H54 (cell line): Measurements from ENCODE around the gene SLC51A.

Experiments used
- DNase-seq: peaks from one replicate; pipeline ENCODE4 v3.0.0; 2011; ENCODE audit warnings: low spot score, mixed read lengths; ENCODE audit not compliant: insufficient read length
- FAIRE-seq: peaks from 3 replicates; lab custom pipeline; 2011; peaks lifted over from hg19 to GRCh38; lab: Jason Lieb, UNC
- POLR2A ChIP-seq: IDR thresholded peaks from 2 replicates; pipeline ENCODE4 v1.6.1; 2011; ENCODE audit warnings: low read depth, mild to moderate bottlenecking, low read length

The SLC51A gene

DNA sequence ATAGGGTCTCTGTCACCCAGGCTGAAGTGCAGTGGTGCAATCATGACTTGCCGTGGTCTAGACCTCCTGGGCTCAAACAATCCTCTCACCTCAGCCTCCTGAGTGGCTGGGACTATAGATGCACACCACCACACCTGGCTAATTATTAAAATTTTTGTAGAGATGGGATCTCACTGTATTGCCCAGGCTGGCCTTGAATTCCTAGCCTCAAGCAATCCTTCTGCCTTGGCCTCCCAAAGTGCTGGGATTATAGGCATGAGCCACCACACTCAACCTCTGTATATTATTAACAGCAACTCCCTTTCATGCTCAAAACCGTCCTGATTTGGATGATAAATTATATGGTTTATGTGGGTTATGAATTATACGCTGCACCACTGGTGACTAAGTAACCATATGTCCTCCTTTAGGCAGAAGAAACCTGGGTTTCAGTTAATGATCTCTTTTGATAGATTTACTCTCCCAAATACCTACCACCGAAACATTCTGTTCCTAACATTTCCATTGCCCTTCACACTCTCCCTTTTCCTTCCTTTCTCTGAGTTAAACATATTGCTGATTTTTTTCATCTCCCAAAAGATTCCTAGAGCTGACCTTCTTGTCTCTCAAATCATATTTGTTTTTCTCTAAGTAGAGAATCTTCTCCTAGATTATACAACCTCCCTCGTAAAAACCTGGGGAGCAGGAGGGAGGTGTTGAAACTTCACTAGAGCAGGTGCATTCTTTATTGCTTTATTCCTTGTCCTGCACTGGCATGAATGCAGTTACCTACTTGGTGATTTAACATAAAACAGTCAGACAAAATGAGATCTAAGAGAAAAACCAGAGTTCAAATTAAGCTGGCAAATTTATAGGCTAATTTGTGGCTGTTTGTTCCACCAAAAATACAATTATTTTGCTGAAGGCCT is 38.3 kb downstream of the SLC51A start:
- FAIRE-seq (no peak), DNase-seq (no peak)
- no peak for TF ChIP-seq POLR2A

DNA sequence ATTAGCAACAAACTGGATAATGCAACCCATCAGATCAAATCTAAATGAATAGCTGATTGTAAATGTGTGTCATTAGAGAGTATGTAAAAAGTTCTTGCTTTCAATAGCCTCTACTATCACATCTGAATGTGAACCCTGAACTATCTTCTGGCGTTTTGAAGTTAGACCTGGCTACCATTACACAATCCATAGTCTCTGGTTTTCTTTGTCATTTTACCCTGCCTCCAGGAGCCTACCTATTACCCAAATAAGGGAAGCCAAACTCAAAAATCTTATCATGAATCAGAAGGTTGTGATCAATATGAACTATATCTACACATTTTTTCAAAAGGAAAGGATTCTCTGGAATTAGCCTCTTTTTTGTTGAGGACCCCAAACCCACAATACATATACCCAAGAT is 39.4 kb downstream of the SLC51A start:
- no peak for DNase-seq
- no peak for TF ChIP-seq POLR2A
- peak; percentile 6 for FAIRE-seq

DNA sequence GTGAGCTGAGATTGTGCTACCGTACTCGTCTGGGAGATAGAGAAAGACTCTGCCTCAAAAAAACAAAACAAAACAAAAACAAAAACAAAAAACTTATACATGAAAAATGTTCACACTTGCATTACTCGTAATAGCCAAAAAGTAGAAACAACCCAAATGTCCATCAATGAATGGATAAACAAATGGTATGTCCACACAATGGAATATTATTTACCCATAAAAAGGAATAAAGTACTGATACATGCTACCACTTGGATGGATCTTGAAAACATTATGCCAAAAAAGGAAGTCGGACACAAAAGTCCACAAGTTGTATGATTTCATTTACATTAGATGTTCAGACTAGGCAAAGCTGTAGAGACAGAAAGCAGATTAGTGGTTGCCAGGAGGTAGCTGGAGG is 44.5 kb downstream of the SLC51A start:
- DNase-seq (no peak), FAIRE-seq (peak; percentile 68)
- no peak for TF ChIP-seq POLR2A

DNA sequence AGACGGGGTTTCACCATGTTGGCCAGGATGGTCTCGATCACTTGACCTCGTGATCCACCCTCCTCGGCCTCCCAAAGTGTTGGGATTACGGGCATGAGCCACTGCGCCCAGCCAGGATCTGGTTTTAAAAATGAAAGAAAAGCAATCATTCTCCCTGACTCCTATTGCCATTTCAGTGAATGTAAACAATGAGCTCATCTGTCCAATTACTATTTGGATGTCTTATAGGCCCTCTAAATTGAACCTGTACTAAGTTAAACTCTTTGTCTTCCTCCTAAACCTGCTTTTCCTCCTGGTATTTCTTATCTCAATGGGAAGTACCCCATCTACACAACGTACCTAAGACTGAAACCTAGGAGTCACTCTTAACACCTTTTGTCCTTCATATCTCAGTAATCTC is 47.5 kb downstream of the SLC51A start:
- FAIRE-seq (no peak), DNase-seq (no peak)
- TF ChIP-seq POLR2A, result no peak

DNA sequence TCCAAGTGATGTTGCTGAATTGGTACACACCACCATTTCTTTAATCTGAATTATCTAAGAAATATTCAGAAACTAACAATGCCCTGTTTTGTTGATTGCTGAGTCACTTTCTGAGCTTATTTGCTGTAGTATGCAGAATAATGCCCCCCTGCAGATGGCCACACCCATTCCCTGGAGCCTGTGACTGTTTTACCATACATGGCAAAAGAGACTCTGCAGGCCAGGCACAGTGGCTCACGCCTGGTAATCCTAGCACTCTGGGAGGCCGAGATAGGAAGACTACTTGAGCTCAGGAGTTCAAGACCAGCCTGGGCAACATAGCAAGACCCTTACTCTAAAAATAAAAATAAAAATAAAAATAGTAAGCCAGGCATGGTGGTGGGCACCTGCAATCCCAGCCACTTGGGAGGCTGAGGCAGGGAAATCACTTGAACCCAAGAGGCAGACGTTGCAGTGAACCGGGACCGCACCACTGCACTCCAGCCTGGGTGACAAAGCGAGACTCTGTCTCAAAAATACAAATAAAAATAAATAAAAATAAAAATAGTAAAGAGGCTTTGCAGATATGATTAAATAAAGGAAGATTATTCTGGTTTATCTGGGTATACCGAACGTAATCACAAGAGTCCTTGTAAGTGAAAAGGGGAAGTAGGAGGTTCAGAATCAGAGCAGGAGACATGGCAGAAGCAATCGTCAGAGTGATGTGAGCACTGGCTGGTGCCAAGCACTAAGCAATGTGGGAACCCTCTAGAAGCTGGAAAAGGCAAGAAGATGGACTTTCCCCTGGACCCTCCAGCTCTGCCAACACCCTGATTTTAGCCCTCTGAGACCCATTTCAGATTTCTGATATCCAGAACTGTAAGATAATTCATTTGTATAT is 52.2 kb downstream of the SLC51A start:
- TF ChIP-seq POLR2A, result no peak
- peak; percentile 94 for FAIRE-seq
- peak; percentile 40 for DNase-seq

DNA sequence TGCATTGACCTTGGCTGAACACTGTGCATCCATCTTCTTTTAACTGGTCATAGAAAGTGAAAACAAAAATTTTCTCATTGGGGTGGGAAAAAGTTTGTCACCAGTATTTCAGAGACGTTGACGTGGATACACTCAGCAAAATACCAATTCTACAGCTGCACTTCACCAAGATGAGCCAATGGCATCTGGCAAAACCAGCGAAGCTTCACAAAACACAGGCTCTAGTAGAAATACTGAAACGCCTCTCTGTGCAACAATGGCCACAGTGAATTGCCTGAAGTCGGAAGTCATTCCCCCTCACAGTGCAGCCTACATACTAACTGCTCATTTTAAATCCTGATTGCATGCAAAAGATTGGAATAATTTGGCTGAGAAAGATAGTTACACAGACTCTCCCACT is 54.2 kb downstream of the SLC51A start:
- DNase-seq, result no peak
- TF ChIP-seq POLR2A, result no peak
- FAIRE-seq, result no peak

DNA sequence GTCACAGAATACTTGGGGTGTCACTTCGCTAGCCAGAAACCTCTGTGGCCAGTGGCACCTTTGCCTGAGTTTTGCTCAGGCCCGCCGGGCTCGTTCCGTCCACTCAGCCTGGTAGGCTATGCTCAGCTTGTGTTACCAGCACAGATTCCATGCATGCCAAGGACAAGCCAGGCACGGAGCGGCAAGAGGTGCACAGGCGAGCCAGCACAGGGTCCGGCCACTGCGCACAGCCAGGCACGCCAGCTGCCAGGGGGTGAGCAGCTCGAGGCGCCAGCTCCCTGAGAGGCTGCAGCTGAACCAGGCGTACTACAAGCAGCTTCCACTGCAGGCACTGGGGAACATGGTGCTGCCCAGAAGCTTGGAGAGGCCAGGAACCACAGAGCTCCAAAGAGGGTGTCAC is 56.5 kb downstream of the SLC51A start:
- no peak for DNase-seq
- TF ChIP-seq POLR2A, result no peak
- no peak for FAIRE-seq

DNA sequence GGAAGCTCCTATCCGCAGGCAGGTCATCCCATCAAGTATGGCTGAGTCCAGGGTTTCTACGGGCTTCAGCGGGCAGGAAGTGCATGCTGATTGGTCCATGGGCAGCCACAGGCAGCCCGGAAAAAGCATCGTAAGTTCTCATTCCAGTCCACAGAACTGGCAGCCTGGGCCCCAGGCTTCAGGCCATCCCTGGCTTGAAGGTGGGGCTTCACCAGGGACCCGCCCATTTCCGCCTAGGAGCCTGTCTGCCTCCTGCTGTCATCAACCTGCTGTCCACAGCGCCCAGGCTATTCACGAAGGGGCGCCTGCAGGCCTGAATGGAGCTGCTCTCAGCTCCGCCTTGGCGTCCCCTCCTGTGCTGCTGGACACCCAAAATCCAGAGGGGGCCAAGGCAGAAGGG is 57.3 kb downstream of the SLC51A start:
- no peak for TF ChIP-seq POLR2A
- no peak for FAIRE-seq

DNA sequence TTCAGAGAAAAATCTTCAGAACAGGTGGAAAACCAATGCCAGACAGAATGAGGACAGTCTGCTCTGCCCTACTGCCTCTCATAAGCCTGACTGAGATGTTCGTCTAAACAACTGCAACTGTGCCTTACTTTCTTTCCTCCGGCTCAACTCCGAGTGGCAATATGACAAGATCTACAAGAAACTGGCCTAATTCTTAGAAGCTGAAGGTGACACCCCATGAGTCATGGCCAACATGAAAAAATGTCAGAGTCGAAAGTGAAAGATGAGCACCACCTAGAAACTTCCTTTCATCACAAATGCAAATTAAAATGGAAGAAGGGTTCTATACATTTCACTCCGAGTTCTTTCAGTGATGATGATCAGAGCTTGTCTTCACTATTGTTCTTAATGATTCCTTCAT is 58.3 kb downstream of the SLC51A start:
- no peak for TF ChIP-seq POLR2A
- DNase-seq (no peak), FAIRE-seq (no peak)

More for the DNA sequence above, 57.3 kb downstream of the SLC51A start:
- no peak for DNase-seq

DNA sequence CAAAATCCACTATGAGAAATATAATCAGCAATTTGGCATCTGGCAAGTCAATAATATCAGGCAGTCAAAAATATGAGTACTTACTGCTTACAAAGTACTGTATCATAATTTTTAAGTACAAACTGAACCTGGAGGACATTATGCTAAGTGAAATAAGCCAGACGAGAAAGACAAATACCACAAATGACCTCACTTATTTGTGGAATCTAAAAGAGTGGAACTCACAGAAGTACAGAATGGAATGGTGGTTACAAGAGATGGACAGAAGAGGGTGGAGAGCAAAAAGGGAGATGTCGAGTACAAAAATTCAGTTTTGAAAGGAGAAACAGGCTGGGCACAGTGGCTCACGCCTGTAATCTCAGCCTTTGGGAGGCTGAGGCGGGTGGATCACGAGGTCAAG is 58.8 kb downstream of the SLC51A start:
- FAIRE-seq (no peak), DNase-seq (no peak)
- no peak for TF ChIP-seq POLR2A

DNA sequence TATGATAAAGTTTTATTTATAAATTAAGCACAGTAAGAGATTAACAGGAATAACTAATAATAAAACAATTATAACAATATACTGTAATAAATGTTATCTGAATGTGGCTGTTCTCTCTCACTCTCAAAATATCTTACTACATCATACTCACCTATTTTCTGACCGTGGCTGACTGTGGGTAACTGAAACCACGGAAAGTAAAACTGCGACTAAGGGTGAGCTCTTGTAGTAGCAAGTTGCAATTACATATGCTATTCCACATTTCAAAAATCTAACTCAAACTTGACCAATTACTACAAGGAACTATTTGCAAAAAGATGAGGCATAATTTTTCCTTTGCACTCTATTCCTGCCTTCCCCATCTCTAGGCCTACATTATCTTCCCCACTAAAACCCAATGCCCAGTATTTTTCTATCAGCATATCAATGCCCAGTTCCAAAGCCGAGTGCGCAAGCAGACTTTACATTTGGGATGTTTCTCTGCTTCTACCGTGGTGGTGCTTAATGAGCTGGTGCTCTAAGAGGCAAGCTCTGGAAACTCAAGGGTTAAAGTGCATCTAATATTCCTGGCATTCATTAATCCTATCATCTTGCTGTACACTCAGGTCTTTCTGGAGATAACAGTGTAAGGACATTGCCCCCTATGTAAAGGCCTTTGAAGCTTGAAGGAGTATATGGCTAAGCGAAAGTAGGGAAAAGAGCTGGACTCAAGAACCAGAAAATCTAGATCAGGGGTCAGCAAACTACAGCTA is 64.5 kb downstream of the SLC51A start:
- FAIRE-seq (peak; percentile 20), DNase-seq (no peak)
- no peak for TF ChIP-seq POLR2A

DNA sequence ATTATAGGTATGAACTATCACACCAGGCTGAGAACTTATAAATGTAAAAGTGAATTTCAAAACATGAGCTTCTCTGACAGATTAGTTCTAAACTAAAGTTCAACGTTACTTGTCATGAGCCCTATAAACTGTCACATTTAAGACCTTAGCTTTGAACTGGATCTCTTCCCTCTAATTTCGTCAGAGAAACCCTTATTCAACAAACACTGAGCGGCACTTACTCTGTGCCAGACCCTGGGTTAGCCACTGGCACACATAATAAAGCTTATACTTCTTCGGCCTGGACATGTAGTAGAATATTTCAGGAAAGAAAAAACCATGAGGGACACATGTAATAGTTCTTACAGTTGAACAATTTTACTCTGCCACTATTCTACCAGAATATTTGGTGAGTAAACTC is 65.6 kb downstream of the SLC51A start:
- DNase-seq, result no peak
- TF ChIP-seq POLR2A, result no peak
- FAIRE-seq, result peak; percentile 15
